Measurements from ENCODE around the gene FHIP2A.

DNA sequence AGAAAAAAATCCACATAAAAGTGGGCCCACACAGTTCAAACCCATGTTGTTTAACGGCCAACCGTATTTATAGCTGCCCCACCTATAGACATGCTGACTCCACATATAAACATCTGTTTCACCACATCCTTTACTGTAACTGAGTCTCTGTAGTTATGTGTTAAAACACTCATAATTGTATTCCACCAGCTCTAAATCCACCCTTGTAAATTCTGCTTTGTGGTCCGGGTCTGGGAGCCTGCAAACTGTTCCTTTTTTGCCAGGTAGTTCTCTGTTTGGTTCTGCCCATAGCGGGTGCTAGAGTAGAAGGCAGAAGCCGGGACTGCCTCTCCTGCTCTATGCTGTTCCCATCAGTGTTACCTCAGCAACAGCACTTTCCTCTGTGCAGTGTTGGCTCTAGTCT is 20.2 kb upstream of the FHIP2A start:
- TF ChIP-seq, protein P1, sequence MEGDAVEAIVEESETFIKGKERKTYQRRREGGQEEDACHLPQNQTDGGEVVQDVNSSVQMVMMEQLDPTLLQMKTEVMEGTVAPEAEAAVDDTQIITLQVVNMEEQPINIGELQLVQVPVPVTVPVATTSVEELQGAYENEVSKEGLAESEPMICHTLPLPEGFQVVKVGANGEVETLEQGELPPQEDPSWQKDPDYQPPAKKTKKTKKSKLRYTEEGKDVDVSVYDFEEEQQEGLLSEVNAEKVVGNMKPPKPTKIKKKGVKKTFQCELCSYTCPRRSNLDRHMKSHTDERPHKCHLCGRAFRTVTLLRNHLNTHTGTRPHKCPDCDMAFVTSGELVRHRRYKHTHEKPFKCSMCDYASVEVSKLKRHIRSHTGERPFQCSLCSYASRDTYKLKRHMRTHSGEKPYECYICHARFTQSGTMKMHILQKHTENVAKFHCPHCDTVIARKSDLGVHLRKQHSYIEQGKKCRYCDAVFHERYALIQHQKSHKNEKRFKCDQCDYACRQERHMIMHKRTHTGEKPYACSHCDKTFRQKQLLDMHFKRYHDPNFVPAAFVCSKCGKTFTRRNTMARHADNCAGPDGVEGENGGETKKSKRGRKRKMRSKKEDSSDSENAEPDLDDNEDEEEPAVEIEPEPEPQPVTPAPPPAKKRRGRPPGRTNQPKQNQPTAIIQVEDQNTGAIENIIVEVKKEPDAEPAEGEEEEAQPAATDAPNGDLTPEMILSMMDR (conservative IDR thresholded peaks at IDR 0.05; ENCODE audit: low read length) = no peak
- TF ChIP-seq EZH2phosphoT487 (IDR thresholded peaks at IDR 0.05; ENCODE audit: borderline replicate concordance, low read depth, low read length) = no peak

Measured in OCI-LY7 (cell line).